ENCODE results near the gene ITPRID2. TPM values are rescaled to one million over a fixed set of nuclear protein-coding genes. Genes with fewer than 3 reads are reported as not detected.

ITPRID2 gene
- total RNA-seq (2014; rRNA removed; shearing (Covaris generic)): 134 and 140 TPM in 2 replicates

DNA sequence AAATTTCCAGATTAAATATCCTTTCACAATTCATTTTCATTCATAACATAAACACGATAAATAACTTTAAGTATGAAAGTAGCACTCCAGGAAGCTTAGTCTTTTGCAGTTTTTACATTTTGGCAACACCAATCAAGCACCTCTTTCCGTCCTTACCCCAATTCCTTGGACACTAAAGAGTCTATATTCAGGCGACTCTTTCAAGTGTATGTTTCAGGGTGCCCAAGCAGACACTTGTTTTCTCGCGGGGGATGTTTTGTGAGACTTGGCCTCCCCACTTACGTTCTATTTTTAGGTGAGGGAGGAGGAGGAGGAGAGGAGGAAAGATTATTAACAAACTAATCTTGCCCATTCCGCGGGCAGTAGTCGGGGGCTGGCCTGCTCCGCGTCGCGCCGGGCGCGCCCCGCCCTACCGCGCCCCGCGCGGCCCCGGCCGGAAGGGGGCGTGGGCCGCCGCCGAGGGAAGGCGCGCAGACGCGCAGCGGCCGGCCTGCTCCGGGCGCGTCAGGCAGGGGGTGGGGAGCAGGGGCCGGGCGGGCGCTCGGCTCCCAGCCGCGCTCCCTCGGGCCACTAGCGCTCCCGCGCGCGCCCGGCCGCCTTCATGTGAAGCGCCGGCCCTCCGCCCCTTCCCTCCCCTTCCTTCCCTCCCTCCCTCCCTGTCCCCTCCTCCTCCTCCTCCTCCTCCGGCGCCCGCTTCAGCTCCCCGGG, at the start of gene ITPRID2:
ITPRID2 (plus strand) TSS at position 473 of the 708 bp plus-strand sequence. CDS start 337 bp downstream, outside the sequence.
- DNase-seq (ENCODE audit: low read depth): peak; percentile 92

GRCh38 chr2:181844551-181845290, 46.8 kb upstream of the ITPRID2 start:
- no peak for DNase-seq (ENCODE audit: low read depth)

DNA sequence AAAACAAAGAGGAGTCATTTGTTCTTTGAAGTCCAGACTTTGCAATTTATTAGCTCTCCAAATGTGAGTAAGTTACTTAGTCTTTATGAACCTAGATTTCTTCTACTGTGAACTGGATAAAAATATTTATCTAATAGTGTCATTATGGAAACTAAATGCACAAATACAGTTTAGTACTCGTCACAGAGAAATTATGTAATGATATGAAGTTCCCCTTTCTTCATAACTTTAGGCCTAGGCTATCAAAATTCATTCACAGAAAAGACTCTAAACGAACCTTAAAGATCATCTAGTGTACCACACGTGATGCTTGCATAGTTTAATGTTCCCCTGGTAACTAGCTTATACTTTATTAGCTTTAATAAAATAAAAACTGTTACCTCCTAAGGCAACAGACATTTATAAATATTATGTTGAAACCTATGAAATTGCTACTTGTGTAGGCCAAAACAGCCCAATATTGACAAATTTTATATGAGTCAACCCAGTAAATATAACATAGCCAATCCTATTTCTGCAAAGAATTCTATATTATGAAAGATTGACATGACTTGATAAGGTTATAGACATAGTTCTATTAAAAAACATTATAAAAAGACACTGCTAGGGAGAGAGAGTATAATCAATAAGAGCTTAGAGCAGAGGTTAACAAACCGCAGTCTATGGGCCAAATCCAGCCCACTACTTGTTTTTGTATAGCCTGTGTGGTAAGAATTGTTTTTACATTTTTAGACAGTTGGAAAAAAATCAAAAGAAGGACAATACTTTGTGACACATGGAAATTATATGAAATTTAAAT, 44.9 kb upstream of the ITPRID2 start:
- DNase-seq (ENCODE audit: low read depth): no peak

GRCh38 chr2:181847198-181847556, 44.4 kb upstream of the ITPRID2 start:
- no peak for DNase-seq (ENCODE audit: low read depth)

DNA sequence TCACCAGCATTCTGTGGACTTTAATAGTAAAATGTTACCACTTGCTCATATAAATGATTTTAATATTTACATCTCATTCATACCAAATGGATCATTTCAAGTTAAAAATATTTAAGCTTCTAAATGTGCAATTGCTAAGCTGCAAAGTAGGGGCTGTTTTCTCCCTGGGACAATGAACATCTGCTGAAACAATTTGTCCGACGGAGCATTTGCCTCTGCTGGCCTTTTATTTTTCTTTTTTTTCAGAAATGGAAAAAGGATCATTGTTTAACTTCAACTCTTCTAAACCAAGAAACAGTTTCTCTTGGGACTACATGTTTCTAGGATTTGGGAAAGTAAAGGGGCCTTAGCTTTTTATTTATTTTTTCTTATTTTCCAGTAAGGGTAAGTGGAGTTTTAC, 43.8 kb upstream of the ITPRID2 start:
- no peak for DNase-seq (ENCODE audit: low read depth)

- peak; percentile 8 for DNase-seq (ENCODE audit: low read depth)
Observed at GRCh38 chr2:181848261-181848886, 43.2 kb upstream of the ITPRID2 start.

DNA sequence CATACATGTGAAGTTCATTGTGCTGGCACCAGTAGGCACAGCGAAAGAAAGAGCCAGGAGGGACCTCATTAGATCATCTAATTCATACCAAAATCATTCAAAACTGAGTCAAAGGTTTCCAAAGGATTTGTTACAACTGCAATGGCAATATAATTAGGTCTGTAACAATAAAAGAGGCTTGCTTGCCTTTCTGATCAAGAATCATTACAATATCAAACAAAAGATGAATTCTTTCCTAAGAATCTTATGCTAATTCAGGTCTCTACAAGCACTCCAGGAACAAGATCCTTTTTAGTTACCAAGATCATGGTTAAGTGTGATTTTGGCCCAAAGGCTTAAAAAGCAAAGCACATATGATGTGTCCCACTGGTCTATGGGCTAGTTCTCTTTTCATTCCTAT, 41.9 kb upstream of the ITPRID2 start:
- no peak for DNase-seq (ENCODE audit: low read depth)

GRCh38 chr2:181850936-181851560, 40.5 kb upstream of the ITPRID2 start:
- no peak for DNase-seq (ENCODE audit: low read depth)

GRCh38 chr2:181851726-181852125, 39.8 kb upstream of the ITPRID2 start:
- no peak for DNase-seq (ENCODE audit: low read depth)

DNA sequence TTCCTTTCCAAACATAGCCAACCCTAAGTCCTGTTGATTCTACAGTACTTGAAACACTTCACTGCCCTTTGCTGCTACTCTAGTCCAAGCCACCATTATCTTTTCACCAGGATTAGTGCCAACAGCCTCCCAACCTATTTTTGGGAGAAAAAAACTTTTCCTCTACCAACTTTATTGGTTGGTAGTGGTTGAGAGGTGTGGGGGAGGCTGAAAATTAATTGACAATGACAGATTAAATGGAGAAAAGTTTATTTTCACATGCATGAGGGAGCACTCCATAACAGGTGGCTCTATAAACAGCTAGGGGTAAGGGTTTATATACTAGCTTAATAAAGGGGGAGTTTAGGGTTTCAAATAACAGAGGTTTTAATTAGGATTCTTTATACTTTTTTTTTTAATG, 37.8 kb upstream of the ITPRID2 start:
- no peak for DNase-seq (ENCODE audit: low read depth)

GRCh38 chr2:181857483-181857882, 34.0 kb upstream of the ITPRID2 start:
- DNase-seq (ENCODE audit: low read depth): peak; percentile 29

GRCh38 chr2:181858600-181858999, 32.9 kb upstream of the ITPRID2 start:
- no peak for DNase-seq (ENCODE audit: low read depth)

- no peak for DNase-seq (ENCODE audit: low read depth)
Observed at GRCh38 chr2:181859123-181859522, 32.4 kb upstream of the ITPRID2 start.

GRCh38 chr2:181859803-181860202, 31.7 kb upstream of the ITPRID2 start:
- DNase-seq (ENCODE audit: low read depth): no peak

DNA sequence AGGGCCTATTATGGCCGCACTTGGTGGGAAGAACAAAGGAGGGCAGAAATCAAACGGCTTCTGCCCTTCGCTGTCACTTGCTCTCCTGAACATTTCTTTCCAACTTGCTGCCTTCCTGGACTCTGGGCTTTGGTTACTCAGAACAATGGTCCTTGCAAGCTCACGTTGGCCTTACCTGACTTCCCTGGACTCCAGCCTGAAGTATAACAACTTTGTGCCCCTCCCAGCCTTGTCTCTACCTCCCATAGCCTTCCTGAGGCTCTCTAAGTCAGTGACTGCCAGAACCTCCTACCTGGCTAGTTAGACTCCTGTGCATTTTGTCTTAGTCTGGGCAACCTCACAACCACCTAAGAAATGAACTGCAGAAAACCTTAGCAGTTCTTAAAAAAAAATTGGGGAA, 30.2 kb upstream of the ITPRID2 start:
- DNase-seq (ENCODE audit: low read depth): no peak

- no peak for DNase-seq (ENCODE audit: low read depth)
Observed at GRCh38 chr2:181862583-181863281, 28.8 kb upstream of the ITPRID2 start.

GRCh38 chr2:181872178-181872577, 19.4 kb upstream of the ITPRID2 start:
- no peak for DNase-seq (ENCODE audit: low read depth)

DNA sequence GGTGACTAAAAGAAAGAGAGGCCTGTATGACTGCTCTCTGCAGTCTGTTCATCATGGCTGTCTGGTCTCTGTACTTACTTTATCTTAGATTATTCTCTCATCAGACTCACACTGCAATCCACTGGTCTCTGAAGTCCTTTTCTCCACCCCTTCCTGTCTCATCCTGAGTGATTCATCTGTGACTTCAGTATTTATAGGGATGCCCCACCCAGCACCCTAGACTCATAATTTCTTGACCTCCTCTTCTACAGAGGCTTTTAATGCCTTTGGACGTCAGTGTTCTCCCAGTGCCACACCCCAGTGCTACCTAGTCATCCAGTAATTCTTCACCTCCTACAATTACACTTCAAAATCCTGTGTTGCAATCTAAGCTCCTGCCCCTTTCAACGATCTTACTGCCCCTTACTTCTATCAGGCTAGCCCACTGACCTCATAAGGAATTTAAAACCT, 14.9 kb upstream of the ITPRID2 start:
- DNase-seq (ENCODE audit: low read depth): peak; percentile 73

GRCh38 chr2:181877181-181877664, 14.3 kb upstream of the ITPRID2 start:
- DNase-seq (ENCODE audit: low read depth): no peak

- no peak for DNase-seq (ENCODE audit: low read depth)
Observed at GRCh38 chr2:181878448-181878847, 13.1 kb upstream of the ITPRID2 start.

DNA sequence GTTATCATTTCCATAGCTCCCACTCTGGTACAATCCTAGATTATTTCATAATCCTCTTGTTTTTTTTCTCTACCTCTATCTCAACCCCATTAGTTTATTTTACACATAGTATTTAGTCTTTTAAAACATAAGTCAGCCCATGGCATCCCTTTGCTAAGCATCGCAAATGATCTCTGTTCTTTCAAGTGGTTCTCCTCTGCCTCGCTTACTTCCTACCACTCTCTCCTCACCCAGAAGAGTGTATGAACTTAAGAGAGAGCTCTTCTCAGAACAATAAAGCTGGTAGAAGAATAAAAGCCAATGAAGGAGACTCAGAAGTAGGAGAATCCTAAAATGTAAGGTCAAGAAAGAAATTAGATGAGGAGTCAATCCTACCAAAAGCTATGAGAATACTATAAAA, 12.2 kb upstream of the ITPRID2 start:
- DNase-seq (ENCODE audit: low read depth): no peak

All from RPMI7951 (cell line).